ENCODE results near the gene KLHL17. TPM values are rescaled to one million over a fixed set of nuclear protein-coding genes. Genes with fewer than 3 reads are reported as not detected.

The KLHL17 gene
- total RNA-seq, 1 experiment from 2014 or later = 41.4 TPM

DNA sequence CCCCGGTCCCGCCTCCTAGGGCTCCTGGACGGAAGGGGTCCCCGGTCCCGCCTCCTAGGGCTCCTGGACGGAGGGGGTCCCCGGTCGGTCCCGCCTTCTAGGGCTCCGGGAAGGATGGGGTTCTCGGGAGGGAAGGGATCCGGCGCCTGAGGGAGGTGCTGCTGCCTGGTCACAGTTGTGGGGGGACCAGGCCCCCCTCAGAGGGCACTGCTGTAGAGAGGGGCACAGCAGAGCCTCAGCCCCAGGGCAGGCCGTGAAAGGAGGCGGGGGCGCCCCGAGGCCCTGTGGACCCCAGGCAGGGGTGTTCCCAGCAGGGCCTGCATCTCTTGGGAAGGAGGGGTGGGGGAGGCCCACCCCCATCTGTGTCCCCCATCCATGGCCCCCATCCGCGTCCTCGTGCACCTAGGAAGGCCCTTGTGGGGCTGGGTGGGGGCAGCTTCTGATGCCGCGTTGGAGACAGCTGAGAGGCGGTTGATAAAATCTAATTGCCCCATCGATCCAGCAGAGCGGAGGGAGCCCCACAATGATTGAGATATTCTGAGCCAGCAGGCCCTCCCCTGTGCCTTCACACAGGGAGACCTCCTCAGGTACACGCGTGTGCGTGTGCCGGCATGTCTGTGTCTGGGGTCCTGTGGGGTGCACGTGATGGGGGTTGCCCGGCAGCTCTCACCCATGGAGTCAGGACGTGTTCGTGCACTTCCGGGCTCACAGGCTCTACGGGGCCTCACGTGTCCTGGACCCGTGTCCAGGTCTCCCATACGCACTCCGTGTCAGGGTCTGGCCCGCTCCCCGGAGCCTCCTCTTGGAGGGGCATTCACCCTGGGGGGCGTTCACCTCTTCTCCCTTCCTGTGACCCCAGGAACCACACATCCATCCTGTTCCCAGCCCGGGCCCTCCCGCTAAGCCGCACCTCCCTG lies 23.8 kb upstream of the KLHL17 start:
- no peak overlapping the region for H3K4me2 ChIP-seq (ENCODE audit: insufficient read depth, insufficient read length, low read length)
- Mint-ChIP-seq H3K27me3 (ENCODE audit: low read depth) (peaks cover 84% of the 10 kb centered on the region), H3K4me3 (no peak overlapping the region; a peak in 1 of 5 replicates), H3K27ac (no peak overlapping the region), H3K36me3 (ENCODE audit: insufficient read depth in 1 of 3, low read depth in 3 of 3) (peaks cover 0 to 2% (median under 1%) of the 10 kb centered on the region in 3 experiments; a peak in 2 of 7 replicates), H3K4me1 (peaks cover 9 to 48% of the 10 kb centered on the region in 2 experiments), H3K9me3 (no peaks in the 10 kb centered on the region)
- no CpG with 5 or more reads among the region's 45 CpGs for WGBS (ENCODE audit: extremely low coverage, insufficient read length, low lambda C conversion rate)
- H3K9ac ChIP-seq (ENCODE audit: extremely low read depth, insufficient read length, low read length) = no peak overlapping the region
- no peak overlapping the region for H2AFZ ChIP-seq (ENCODE audit: low read length)
- H2BK120ac ChIP-seq (ENCODE audit: low read depth, low read length, poor library complexity, severe bottlenecking) = no peak overlapping the region
- no peak overlapping the region for H2BK15ac ChIP-seq (ENCODE audit: low read depth, low read length)
- H3K9me3 ChIP-seq (ENCODE audit: control insufficient read depth, low read depth, low read length) = no peaks in the 10 kb centered on the region
- H4K5ac ChIP-seq (ENCODE audit: insufficient read length, low read depth, low read length) = no peak overlapping the region
- TF ChIP-seq, protein P1, sequence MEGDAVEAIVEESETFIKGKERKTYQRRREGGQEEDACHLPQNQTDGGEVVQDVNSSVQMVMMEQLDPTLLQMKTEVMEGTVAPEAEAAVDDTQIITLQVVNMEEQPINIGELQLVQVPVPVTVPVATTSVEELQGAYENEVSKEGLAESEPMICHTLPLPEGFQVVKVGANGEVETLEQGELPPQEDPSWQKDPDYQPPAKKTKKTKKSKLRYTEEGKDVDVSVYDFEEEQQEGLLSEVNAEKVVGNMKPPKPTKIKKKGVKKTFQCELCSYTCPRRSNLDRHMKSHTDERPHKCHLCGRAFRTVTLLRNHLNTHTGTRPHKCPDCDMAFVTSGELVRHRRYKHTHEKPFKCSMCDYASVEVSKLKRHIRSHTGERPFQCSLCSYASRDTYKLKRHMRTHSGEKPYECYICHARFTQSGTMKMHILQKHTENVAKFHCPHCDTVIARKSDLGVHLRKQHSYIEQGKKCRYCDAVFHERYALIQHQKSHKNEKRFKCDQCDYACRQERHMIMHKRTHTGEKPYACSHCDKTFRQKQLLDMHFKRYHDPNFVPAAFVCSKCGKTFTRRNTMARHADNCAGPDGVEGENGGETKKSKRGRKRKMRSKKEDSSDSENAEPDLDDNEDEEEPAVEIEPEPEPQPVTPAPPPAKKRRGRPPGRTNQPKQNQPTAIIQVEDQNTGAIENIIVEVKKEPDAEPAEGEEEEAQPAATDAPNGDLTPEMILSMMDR (conservative IDR thresholded peaks at IDR 0.05) = no peak
- H2BK12ac ChIP-seq (ENCODE audit: insufficient read length, low read depth, low read length) = no peak overlapping the region
- H3K56ac ChIP-seq (ENCODE audit: insufficient read length, low read depth, low read length) = no peak overlapping the region
- no peak overlapping the region for H3K4ac ChIP-seq (ENCODE audit: low read depth, low read length)
- no peaks in the 10 kb centered on the region for H3K4me1 ChIP-seq (ENCODE audit: insufficient read depth, low read length)
- no peak overlapping the region for H4K91ac ChIP-seq (ENCODE audit: insufficient read length, low read depth, low read length)
- no peaks in the 10 kb centered on the region for H4K20me1 ChIP-seq (ENCODE audit: control insufficient read depth, insufficient read depth, insufficient read length)
- peaks cover 3% of the 10 kb centered on the region for H3K23me2 ChIP-seq (ENCODE audit: insufficient read length, low read depth, low read length, poor library complexity, severe bottlenecking)
- H2AK5ac ChIP-seq (ENCODE audit: insufficient read length, low read length) = no peak overlapping the region
- no peak overlapping the region for H2BK5ac ChIP-seq (ENCODE audit: insufficient read length, low read length)
- H3K23ac ChIP-seq (ENCODE audit: insufficient read length, low read depth, low read length) = no peak overlapping the region
- no peak overlapping the region for H3K18ac ChIP-seq (ENCODE audit: insufficient read length, low read depth, low read length)
- no peak overlapping the region for H3T11ph ChIP-seq (ENCODE audit: low read length)
- no peak overlapping the region for H3K27ac ChIP-seq (ENCODE audit: insufficient read length, low read depth, low read length)
- peaks cover 60% of the 10 kb centered on the region for H3K27me3 ChIP-seq (ENCODE audit: insufficient read depth, low read length)
- no peaks in the 10 kb centered on the region for H3K79me1 ChIP-seq (ENCODE audit: insufficient read depth, low read depth, low read length, poor library complexity, severe bottlenecking)
- no peak overlapping the region for H3K14ac ChIP-seq (ENCODE audit: insufficient read depth, low read length)
- no peak for DNase-seq
- no peaks in the 10 kb centered on the region for H3K79me2 ChIP-seq (ENCODE audit: insufficient read depth, low read length)
- no peak overlapping the region for H2BK20ac ChIP-seq (ENCODE audit: low read depth, low read length, poor library complexity, severe bottlenecking)
- no peak overlapping the region for H4K8ac ChIP-seq (replicated peaks; ENCODE audit: insufficient read length, low read depth, low read length)

Data from H9 (cell line).